ENCODE measurements around the gene WDFY2.

DNA sequence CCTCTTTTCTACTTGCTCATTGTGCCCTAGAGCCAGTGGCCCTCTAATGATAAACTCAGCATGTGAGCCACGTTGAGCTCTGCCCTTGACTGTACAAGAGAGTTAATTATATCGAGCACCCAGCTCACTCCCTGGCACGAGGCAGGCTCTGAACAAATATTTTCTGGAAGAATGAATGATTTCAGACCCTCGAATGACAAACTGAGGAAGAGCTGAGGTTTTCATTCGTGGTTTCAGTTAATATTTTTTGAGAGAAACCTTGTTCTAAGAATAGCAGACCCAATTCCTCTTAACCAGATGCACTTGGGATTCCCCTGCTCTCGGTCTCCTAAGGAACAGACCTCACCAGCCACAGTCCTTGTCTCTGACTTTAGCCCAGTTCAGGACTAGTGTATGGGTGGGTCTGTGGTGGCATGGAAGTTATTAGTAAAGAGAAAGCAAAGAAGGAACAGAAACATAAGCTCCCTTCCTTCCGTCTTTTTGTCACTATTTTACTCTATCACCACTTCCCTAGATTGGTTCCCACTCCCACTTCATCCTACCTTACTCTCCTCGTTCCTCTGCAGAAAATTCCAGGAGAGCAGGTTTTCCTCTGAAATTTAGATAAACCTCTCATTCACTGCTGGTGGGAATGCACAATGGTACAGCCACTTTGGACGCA, 22.1 kb upstream of the WDFY2 start:
- no peak for TF ChIP-seq POLR2AphosphoS5 (IDR thresholded peaks at IDR 0.05; ENCODE audit: borderline replicate concordance, low read depth, low read length)
- no peak for TF ChIP-seq EZH2 (IDR thresholded peaks at IDR 0.05)
